T-helper 2 cell treated with Interferon-gamma antibody and Interleukin-4, amounts not matched to agents 100 ng/mL and 5 ng/mL, for 36 hours (primary cell): ENCODE measurements around the gene MRPL37. TPM values are rescaled to one million over a fixed set of nuclear protein-coding genes. Genes with fewer than 3 reads are reported as not detected.
"Not testable (repeated sequence)": the region's sequence is repeated elsewhere in the genome, so short reads cannot be mapped to it uniquely, and the experiment has no call there.

Experiments
- intact Hi-C: fragments of 100-400 bp; cut with micrococcal nuclease; formaldehyde crosslinking; loops from one replicate; pipeline ENCODE4 v1.15.1; 2023
- total RNA-seq: library from RNA; stranded (reverse); gene quantifications from 2 replicates; pipeline ENCODE4 v1.2.3, GENCODE V29; 2022

Gene MRPL37
- total RNA-seq, result 105 and 109 TPM in 2 replicates

GRCh38 chr1:54199765-54200518, at the start of gene MRPL37, which contains the start of gene CYB5RL:
Gene MRPL37, plus strand, starts transcription at chr1:54200167. Its CDS starts 77 bp downstream, at chr1:54200244.
Gene CYB5RL, minus strand, starts transcription at chr1:54200030. Its CDS starts 4,414 bp downstream, at chr1:54195616.
- intact Hi-C loops, result loop anchor here (1.0 to 2.0 kb wide), 4 partner anchors 87 to 564 kb away; partner anchors contain the start of gene PARS2

DNA sequence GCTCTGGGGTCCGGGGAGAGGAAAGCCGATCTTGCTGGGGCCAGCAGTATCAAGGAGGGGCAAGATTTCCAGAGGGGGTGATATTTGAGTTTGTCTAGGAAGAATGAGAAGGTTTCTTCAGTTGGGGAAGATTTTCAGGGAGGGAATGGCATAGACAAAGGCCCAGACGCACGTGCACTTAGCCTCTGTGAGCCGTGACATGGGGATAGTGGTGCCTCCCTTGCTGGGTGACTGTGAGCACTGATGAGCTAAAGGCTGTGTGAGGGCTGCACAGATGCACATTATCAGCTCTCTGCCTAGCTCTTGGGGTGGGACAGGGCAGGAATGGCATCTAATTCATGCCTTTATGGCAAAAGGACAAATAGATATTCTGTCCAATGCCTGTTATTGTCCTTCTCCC, 49.0 kb upstream of the MRPL37 start:
- intact Hi-C loops, result no loop called here

GRCh38 chr1:54152696-54153095, 47.3 kb upstream of the MRPL37 start, which contains the start of gene CDCP2:
Gene CDCP2, minus strand, starts transcription at chr1:54153000. Its CDS starts 78 bp downstream, at chr1:54152922.
- intact Hi-C loops, result no loop called here

DNA sequence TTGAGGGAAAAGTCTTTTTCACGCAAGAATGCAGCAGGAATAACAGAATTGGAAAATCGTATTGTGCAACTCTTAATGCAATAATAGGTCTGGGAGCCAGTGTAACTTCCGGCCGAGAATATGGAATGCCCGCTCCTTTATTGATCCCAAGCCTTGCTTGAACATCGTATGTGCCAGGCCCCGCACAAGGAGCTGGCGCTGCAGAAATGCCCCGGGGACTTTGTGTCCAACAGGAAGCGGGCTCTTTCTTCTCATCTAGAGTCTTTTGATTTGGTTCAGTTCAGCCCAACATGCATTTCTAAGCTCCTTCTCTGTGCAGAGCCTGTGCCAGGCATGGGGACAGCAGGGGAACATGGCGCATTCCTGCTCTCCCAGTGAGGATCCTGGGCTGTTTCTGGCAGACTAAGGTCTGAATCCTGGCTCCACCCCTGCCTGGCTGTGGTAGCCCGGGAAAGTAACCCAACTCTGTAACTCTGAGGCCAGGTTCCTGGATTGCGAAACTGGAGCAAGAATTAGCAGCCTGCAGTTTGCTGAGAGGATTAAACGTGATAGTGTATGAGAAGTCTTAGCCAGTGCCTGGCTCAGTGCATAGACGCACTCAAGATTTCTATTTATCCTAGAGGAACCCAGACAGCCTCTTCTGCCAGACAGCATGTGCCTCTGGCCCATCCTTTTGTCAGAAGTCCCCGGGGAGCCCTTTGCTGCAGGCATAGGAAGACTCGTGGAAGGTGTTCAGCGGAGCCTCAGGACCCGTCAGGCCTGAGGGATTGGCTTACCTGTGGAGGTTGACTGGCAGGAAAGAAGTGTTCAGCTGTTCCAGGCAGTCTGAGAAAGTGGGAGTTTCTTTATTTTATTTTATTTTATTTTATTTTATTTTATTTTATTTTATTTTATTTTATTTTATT, 46.2 kb upstream of the MRPL37 start:
- intact Hi-C loops, result no loop called here

DNA sequence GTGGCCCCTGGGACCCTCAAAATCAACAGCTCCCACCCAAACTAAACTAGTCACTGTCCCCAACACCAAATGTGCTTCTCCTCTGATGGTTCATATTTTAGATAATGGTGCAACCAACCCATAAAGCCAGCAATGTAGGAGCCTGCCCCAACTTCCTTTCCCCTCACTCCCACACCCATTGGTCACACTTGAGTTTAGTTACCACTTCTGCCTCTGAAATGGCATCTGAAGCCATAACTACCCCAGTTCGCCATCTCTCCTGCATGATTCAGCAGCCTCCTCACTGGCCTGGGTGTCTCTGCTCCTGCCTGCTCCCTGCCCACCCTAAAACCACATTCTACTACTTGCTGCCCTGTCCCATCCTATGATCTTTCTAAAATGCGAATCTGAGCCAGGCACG, 43.8 kb upstream of the MRPL37 start:
- intact Hi-C loops, result no loop called here

- intact Hi-C loops, result no loop called here
Measured at GRCh38 chr1:54156986-54157385, 43.0 kb upstream of the MRPL37 start.

- intact Hi-C loops, result no loop called here
Measured at GRCh38 chr1:54157401-54157800, 42.6 kb upstream of the MRPL37 start.

GRCh38 chr1:54158071-54158470, 41.9 kb upstream of the MRPL37 start:
- intact Hi-C loops, result no loop called here

GRCh38 chr1:54159733-54160316, 40.1 kb upstream of the MRPL37 start:
- intact Hi-C loops, result no loop called here

GRCh38 chr1:54160351-54160750, 39.6 kb upstream of the MRPL37 start:
- intact Hi-C loops, result no loop called here

- intact Hi-C loops, result no loop called here
Measured at GRCh38 chr1:54161495-54162168, 38.3 kb upstream of the MRPL37 start.

DNA sequence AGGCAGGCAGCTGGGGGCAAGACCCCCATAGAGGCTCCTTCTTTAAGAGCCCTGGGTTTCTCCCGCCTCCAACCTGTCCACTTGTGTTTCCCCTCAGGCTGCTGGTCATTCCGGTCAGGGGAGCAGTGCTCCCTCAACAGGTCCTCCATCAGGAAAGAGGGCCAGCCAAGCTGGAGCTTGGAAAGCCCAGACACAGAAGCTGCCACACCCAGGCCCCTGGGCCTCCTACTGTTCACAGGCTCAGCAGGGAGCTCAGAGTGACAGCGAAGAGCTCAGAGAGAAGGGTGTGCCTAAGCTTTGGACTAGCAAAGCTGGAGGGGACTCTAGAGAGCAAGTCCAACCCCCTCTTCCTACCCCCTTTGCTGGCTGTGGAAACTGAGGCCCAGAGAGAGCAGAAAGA, 36.9 kb upstream of the MRPL37 start:
- intact Hi-C loops, result no loop called here

GRCh38 chr1:54163573-54163972, 36.4 kb upstream of the MRPL37 start:
- intact Hi-C loops, result no loop called here

DNA sequence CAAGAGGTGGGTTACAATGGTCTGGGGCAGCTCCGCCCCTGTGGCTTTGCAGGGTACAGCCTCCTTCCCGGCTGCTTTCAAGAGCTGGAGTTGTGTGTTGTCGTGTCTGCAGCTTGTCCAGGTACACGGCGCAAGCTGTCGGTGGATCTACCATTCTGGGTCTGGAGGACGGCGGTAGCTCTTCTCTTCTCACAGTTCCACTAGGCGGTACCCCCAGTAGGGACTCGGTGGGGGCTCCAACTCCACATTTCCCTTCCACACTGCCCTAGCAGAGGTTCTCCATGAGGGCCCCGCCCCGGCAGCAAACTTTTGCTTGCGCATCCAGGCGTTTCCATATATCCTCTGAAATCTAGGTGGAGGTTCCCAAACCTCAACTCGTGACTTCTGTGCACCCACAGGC, 34.8 kb upstream of the MRPL37 start:
- intact Hi-C loops, result no loop called here

DNA sequence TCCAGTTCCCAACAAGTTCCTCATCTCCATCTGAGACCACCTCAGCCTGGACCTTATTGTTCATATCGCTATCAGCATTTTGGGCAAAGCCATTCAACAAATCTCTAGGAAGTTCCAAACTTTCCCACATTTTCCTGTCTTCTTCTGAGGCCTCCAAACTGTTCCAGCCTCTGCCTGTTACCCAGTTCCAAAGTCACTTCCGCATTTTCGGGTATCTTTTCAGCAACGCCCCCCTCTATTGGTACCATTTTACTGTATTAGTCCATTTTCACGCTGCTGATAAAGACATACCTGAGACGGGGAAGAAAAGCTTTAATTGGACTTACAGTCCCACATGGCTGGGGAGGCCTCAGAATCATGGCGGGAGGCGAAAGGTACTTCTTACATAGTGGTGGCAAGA, 33.6 kb upstream of the MRPL37 start:
- intact Hi-C loops, result not testable (repeated sequence)

- intact Hi-C loops, result no loop called here
Measured at GRCh38 chr1:54167422-54168139, 32.4 kb upstream of the MRPL37 start.

GRCh38 chr1:54168206-54168965, 31.6 kb upstream of the MRPL37 start:
- intact Hi-C loops, result no loop called here

- intact Hi-C loops, result no loop called here
Measured at GRCh38 chr1:54169068-54169467, 30.9 kb upstream of the MRPL37 start.

DNA sequence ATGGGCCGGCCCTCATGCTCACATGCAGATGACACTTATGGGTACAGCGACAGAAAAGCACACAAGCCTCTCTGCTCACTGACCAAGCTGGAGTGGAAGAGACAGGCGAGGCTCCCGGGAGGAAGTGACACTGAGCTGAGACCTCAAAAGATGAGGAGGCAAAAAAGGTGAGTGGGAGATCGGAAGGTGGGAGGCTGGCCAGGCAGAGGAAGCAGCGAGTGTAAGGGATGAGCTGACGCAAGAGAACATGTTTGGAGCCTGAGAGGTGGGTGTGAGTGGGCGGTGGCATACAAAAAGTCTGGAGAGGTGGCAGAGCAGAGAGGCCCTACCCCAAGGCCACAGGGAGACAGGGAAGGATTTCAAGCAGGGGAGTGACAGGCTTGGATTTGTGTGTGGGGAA, 29.0 kb upstream of the MRPL37 start:
- intact Hi-C loops, result no loop called here

- intact Hi-C loops, result no loop called here
Measured at GRCh38 chr1:54171606-54172005, 28.4 kb upstream of the MRPL37 start.
